Right renal pelvis (tissue), 4 donors: ENCODE measurements around the gene CASP1. TPM values are rescaled to one million over a fixed set of nuclear protein-coding genes. Genes with fewer than 3 reads are reported as not detected.
"Not testable (repeated sequence)": the region's sequence is repeated elsewhere in the genome, so short reads cannot be mapped to it uniquely, and the experiment has no call there.

Experiments
- DNase-seq, 4 donors: peaks; one replicate each; pipeline ENCODE4 v3.0.0-alpha.2; 2013; ENCODE audit warnings: low read depth in 4 of 4, low spot score in 3 of 4, missing footprints in 1 of 4
- polyA plus RNA-seq, 4 donors: library from polyadenylated mRNA; unstranded; fragments of 120-200 nt; gene quantifications; one replicate each; pipeline ENCODE4 v1.2.1, GENCODE V29; 2013; ENCODE audit not compliant: insufficient read length in 4 of 4

CASP1 gene
- 1 to 10 TPM; 3.4 to 6.4 (median 4.4) TPM for polyA plus RNA-seq

DNA sequence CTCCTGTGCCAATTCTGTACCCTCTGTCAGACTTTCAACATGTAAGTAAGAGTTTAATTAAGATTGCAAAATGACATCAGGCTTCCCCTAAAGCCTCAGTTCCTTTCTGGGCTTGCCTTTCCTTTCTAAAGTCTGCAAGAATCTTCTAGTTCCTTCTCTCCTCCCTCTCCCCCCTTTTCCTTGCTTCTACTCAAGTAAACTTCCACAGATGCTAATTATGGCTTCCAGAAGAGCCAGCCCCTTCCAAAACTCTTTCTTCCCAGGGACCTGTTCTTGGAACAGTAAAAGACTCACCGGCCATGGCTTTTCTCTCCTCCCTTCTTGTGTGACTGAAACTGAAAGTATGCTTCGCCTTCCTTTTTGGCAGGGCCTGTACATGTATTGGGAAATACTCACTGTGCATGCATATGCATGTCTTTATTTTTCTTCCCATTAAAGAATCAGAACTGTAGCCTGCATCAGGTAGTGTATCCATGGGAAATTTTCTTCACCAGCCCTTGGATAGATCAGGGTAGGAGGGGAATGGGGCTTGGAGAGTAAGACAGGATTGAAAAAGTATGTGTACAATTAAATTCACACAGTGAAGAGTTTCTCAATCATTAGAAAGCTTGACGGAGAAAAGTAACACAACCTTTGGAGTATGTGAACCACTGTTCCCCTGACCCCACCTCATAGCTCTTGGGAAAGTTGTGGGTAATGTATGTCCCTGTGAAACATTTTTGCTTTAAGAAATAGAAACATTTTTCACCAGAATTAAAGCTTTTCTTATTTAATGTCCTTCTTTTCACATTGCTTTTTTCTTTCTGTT, at the start of gene CASP1:
Gene CASP1, minus strand, starts transcription at position 332 of the 808 bp plus-strand sequence. Its CDS starts 31 bp downstream, at position 301.
- peak in 1 of 4 donors; percentile 4 for DNase-seq

GRCh38 chr11:105081412-105082150, 46.6 kb upstream of the CASP1 start:
- no peak for DNase-seq

- not testable (repeated sequence) for DNase-seq
Measured at GRCh38 chr11:105080171-105080906, 45.4 kb upstream of the CASP1 start.

GRCh38 chr11:105078283-105078682, 43.3 kb upstream of the CASP1 start:
- no peak for DNase-seq

- not testable (repeated sequence) for DNase-seq
Measured at GRCh38 chr11:105077141-105077790, 42.3 kb upstream of the CASP1 start.

DNA sequence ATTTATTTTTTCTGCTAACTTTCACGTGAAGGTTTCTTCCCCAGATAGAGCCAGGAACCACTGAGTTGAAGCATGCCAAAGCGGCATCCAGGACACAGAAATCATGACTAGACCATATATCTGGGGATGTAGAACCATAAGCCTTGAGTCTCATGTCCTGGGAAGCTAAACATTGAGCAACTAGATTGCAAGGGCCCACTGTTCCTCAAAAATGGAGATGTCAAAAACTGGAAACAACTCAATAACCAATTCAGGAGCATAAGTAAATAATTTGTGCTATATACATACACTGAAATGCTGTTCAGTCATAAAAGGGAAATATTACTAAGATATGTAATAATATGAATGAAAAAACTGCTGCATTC, 39.2 kb upstream of the CASP1 start:
- no peak for DNase-seq

- DNase-seq = no peak
Measured at GRCh38 chr11:105073456-105074165, 38.7 kb upstream of the CASP1 start.

GRCh38 chr11:105072080-105072479, 37.1 kb upstream of the CASP1 start:
- DNase-seq = not testable (repeated sequence)

DNA sequence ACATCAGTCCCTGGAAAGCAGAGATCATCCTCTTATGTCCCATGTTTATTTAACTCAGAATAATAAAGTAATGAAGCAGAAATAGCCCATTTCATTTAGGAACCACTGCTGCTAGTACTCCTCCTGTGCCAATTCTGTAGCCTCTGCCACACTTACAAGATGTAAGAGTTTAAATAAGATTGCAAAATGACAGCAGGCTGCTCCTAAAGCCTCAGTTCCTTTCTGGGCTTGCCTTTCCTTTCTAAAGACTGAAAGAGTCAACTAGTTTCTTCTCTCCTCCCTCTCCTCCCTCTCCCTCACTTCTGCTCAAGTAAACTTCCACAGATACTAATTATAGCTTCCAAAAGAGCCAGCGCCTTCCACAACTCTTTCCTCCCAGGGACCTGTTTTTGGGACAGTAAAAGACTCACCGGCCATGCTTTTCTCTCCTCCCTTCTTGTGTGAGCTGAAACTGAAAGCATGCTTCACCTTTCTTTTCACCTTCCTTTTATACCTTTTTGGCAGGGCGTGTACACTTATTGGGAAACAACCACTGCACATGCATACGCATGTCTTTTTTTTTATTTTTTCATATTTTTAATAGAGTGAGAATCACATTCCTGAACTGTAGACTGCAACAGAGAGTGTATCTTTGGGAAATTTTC, 36.3 kb upstream of the CASP1 start:
- DNase-seq = no peak

DNA sequence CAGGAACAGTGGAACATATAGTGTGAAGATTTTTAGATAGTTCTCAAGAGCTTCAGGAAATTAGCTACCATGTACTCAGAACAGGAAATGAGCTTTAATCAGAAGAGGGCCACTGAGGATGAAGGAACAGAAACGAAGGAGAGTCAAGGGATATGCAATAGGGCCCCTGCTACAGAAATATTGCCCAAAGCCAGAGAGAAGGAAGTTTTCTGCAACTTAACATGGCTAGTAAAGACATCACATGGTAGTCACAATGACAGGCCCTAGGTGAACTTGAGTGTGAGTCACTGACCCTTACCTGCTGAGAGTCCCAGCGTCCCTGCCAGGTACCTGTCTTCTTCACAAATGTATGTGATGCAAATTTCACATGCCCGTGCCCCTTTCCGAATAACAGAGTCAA, 35.4 kb upstream of the CASP1 start:
- no peak for DNase-seq

DNA sequence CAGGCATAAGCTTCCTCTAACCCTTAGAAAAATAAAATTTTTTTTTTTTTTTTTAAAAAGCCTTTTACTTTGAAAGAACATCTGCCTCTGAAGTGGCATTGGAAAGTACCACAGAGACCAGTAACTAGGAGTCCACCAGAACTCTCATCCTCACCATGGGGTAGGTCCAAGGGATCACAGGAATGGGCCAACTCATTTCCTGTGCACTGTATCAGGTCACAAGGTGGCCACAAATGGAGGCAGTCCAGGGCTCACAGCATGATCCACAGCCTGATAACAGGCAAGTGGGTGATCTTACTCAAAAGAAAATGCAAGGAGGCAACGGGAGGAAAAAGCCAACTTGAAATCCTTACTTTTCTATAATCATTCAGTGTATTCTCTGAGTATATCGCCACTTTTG, 34.8 kb upstream of the CASP1 start:
- DNase-seq = not testable (repeated sequence)

- not testable (repeated sequence) for DNase-seq
Measured at GRCh38 chr11:105063245-105063941, 28.4 kb upstream of the CASP1 start.

DNA sequence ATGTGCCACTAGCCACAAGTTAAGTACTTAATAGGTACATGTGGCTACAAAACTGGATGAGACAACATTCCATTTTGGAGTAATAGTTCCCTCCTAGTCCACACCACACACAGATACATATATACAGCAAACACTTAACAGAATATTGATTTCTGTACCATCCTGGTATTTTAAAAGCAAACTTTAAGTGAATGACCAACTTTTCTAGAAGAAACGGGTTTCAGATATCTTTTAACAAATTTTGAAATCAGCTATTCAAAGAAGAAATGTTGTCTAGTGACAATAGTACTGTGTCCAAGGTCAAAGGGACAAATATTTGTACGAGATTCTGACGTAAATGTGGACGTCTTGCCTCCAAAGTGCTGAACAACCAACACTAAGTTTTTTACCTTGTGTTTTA, 22.5 kb upstream of the CASP1 start:
- DNase-seq = no peak

DNA sequence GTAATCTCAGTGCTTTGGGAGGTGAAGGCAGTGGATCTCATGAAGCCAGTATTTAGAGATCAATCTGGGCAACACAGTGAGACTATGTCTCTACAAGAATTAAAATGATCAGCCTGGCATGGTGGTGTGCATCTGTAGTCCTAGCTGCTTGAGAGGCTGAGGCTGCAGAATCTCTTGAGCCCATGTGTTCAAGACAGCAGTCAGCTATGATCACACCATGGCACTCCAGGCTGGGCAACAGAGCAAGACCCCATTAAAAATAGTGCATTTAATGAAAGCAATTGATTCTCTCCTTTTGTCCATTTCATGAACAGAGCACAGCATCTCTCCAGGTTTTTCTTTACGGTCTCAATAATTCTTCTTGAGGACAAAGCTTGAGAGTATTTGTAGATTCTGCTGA, 21.5 kb upstream of the CASP1 start:
- no peak for DNase-seq

GRCh38 chr11:105054723-105055493, 20.0 kb upstream of the CASP1 start:
- no peak for DNase-seq

GRCh38 chr11:105052487-105052886, 17.5 kb upstream of the CASP1 start:
- DNase-seq = no peak

DNA sequence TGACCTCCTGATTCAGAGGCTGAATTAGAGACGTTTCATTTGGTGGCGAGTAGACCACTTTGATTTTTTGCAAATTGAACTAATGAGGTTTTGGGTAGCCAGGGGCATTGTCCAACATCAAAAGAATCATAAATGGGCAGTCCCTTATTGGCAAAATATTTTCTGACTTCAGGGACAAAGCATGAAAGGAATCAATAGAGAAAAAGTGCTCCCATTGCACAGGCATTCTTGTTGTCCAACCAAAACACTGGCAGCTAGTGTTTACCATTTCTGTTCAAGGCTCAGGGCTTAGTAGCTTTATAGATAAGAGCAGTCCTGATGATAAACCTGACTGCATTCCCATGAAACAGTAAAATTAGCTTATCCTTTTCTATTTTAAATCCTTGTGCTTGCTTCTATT, 16.6 kb upstream of the CASP1 start:
- DNase-seq = no peak

DNA sequence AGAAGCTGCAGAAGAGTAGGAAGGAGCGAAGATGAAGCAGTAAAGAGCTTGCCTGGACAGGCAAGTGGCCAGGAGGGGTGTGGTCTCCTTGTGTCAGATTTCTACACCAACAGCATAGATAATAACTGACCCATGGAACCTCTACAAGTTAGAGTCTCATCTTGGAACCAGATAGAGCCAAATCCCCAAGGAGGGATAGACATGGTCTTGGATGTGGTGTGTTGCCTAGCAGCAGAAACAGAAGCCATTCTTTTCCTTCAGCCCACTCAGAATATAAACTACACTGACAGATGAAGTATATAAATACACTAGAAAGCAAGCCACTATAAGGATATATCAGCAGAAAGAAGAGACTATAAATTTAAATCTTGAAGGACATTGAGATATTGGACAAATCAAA, 14.5 kb upstream of the CASP1 start:
- no peak for DNase-seq
